Measurements from ENCODE around the gene PRR3.

- TF ChIP-seq, protein P1, sequence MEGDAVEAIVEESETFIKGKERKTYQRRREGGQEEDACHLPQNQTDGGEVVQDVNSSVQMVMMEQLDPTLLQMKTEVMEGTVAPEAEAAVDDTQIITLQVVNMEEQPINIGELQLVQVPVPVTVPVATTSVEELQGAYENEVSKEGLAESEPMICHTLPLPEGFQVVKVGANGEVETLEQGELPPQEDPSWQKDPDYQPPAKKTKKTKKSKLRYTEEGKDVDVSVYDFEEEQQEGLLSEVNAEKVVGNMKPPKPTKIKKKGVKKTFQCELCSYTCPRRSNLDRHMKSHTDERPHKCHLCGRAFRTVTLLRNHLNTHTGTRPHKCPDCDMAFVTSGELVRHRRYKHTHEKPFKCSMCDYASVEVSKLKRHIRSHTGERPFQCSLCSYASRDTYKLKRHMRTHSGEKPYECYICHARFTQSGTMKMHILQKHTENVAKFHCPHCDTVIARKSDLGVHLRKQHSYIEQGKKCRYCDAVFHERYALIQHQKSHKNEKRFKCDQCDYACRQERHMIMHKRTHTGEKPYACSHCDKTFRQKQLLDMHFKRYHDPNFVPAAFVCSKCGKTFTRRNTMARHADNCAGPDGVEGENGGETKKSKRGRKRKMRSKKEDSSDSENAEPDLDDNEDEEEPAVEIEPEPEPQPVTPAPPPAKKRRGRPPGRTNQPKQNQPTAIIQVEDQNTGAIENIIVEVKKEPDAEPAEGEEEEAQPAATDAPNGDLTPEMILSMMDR (IDR thresholded peaks at IDR 0.05): no peak
- TF ChIP-seq POLR2AphosphoS5 (IDR thresholded peaks at IDR 0.05; ENCODE audit: low read depth, low read length): no peak
- TF ChIP-seq SIN3A (IDR thresholded peaks at IDR 0.05; ENCODE audit: borderline replicate concordance, insufficient read depth, low read depth, low read length): no peak
- no peak for TF ChIP-seq TCF7L2 (IDR thresholded peaks at IDR 0.05; ENCODE audit: low read depth, low read length)
- TF ChIP-seq REST (IDR thresholded peaks at IDR 0.05; ENCODE audit: insufficient read depth in 1 of 2, low read depth in 2 of 2, low read length in 1 of 2): no peak
These were observed 19.2 kb upstream of the PRR3 start for GRCh38 chr6:30537931-30538330.

All from Panc1 (cell line).